ENCODE measurements around the gene MCM8.
"Not testable (repeated sequence)": the region's sequence is repeated elsewhere in the genome, so short reads cannot be mapped to it uniquely, and the experiment has no call there.

Gene MCM8

GRCh38 chr20:6007529-6008103, 57.2 kb downstream of the MCM8 start:
- no peak for DNase-seq

GRCh38 chr20:6008254-6008653, 57.8 kb downstream of the MCM8 start:
- no peak for DNase-seq

- DNase-seq: no peak
Measured at GRCh38 chr20:6012179-6012578, 61.7 kb downstream of the MCM8 start.

GRCh38 chr20:6014017-6014416, 63.6 kb downstream of the MCM8 start:
- no peak for DNase-seq

- DNase-seq: no peak
Measured at GRCh38 chr20:6014957-6015356, 64.5 kb downstream of the MCM8 start.

- no peak for DNase-seq
Measured at GRCh38 chr20:6017467-6017866, 67.0 kb downstream of the MCM8 start.

GRCh38 chr20:6017880-6018279, 67.4 kb downstream of the MCM8 start:
- no peak for DNase-seq

- no peak for DNase-seq
Measured at GRCh38 chr20:6024768-6025167, 74.3 kb downstream of the MCM8 start.

GRCh38 chr20:6026051-6026450, 75.6 kb downstream of the MCM8 start:
- peak; percentile 51 for DNase-seq

- no peak for DNase-seq
Measured at GRCh38 chr20:6028818-6029217, 78.4 kb downstream of the MCM8 start.

GRCh38 chr20:6029538-6029937, 79.1 kb downstream of the MCM8 start:
- DNase-seq: no peak

GRCh38 chr20:6030453-6031080, 80.1 kb downstream of the MCM8 start:
- no peak for DNase-seq

GRCh38 chr20:6032907-6033306, 82.5 kb downstream of the MCM8 start:
- not testable (repeated sequence) for DNase-seq

GRCh38 chr20:6034134-6034969, 83.9 kb downstream of the MCM8 start:
- no peak for DNase-seq

GRCh38 chr20:6036213-6036612, 85.8 kb downstream of the MCM8 start:
- DNase-seq: no peak

GRCh38 chr20:6037082-6037481, 86.6 kb downstream of the MCM8 start:
- no peak for DNase-seq

GRCh38 chr20:6038256-6038655, 87.8 kb downstream of the MCM8 start:
- DNase-seq: no peak

- DNase-seq: no peak
Measured at GRCh38 chr20:6039766-6040165, 89.3 kb downstream of the MCM8 start.

GRCh38 chr20:6040540-6040939, 90.1 kb downstream of the MCM8 start:
- DNase-seq: no peak

- DNase-seq: no peak
Measured at GRCh38 chr20:6040958-6041807, 90.7 kb downstream of the MCM8 start.

- DNase-seq: no peak
Measured at GRCh38 chr20:6041808-6042265, 91.4 kb downstream of the MCM8 start.

GRCh38 chr20:6044115-6044514, 93.7 kb downstream of the MCM8 start:
- DNase-seq: no peak

- no peak for DNase-seq
Measured at GRCh38 chr20:6045566-6045965, 95.1 kb downstream of the MCM8 start.
